NCI-H526 (cell line): Measurements from ENCODE around the gene VDAC1.
A peak's percentile ranks its signal among the peaks of the same experiment; 100 is the strongest.
"Not testable (repeated sequence)": the region's sequence is repeated elsewhere in the genome, so short reads cannot be mapped to it uniquely, and the experiment has no call there.

Experiments
- DNase-seq, 2 experiments: peaks; one replicate each; lab custom pipeline; 2025; lab: John Stamatoyannopoulos, UW

Gene VDAC1

GRCh38 chr5:133941456-133942196, 63.1 kb downstream of the VDAC1 start:
- no peak for DNase-seq

GRCh38 chr5:133939668-133940067, 65.1 kb downstream of the VDAC1 start:
- DNase-seq, result no peak

- no peak for DNase-seq
These were observed 65.8 kb downstream of the VDAC1 start for GRCh38 chr5:133938929-133939328.

DNA sequence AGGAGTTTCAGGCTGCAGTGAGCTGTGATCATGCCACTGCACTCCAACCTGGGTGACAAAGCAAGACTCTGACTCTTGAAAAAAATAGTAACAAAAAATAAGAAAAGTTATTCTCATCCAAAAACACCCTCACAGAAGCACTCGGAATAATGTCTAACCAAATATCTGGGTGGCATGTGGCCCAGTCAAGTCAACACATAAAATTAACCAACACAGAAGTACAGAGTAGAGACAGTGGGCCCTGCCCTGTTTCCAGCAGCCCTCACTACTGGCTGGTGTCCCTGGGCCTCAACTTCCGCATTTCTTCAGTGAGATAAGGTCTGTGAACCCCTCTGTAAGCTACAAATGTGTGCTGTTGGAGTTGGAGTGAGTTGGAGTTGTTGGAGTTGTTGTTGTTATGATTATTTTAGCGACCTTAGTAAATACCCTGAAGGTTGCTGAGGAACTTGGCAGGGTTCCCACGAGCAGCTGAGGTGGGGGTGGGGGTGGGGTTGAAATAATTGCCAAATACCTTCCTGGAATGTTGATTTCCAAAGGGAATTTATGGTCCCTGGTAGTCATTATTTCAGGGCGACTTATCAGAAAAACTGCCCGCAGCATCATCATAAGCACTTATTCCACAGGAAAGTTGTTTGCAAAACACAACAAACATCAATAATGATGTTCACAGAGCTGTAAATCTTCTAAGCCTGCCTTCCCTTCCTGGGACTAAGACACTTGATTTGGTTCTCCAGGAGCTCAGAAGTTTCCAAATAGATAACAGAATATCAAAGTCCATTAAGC, 66.5 kb downstream of the VDAC1 start:
- no peak for DNase-seq

DNA sequence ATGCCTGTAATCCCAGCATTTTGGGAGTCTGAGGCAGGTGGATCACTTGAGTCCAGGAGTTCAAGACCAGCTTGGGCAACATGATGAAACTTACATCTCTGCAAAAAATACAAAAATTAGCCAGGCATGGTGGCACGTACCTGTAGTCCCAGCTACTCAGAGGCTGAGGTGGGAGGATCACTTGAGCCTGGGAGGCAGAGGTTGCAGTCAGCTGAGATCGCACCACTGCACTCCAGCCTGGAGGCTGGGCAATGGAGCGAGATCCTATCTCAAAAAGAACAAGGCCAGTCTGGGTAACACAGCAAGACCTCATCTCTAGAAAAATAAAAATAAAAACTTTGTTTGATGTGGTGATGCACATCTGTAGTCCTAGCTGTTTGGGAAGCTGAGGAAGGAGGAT, 67.1 kb downstream of the VDAC1 start:
- not testable (repeated sequence) for DNase-seq

GRCh38 chr5:133936651-133937015, 68.1 kb downstream of the VDAC1 start:
- DNase-seq, result no peak

- DNase-seq, result not testable (repeated sequence)
These were observed 68.7 kb downstream of the VDAC1 start for GRCh38 chr5:133935991-133936650.

DNA sequence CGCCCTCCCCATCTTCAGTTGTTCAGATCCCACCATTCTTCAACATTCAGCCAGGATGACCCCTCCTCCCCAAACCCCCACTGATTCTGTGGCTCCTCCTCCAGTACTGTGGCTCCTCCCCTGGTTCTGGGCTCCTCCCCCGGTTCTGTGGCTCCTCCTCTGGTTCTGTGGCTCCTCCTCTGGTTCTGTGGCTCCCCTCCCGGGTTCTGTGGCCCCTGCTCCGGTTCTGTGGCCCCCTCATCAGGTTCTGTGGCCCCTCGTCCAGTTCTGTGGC, 69.2 kb downstream of the VDAC1 start:
- no peak for DNase-seq

DNA sequence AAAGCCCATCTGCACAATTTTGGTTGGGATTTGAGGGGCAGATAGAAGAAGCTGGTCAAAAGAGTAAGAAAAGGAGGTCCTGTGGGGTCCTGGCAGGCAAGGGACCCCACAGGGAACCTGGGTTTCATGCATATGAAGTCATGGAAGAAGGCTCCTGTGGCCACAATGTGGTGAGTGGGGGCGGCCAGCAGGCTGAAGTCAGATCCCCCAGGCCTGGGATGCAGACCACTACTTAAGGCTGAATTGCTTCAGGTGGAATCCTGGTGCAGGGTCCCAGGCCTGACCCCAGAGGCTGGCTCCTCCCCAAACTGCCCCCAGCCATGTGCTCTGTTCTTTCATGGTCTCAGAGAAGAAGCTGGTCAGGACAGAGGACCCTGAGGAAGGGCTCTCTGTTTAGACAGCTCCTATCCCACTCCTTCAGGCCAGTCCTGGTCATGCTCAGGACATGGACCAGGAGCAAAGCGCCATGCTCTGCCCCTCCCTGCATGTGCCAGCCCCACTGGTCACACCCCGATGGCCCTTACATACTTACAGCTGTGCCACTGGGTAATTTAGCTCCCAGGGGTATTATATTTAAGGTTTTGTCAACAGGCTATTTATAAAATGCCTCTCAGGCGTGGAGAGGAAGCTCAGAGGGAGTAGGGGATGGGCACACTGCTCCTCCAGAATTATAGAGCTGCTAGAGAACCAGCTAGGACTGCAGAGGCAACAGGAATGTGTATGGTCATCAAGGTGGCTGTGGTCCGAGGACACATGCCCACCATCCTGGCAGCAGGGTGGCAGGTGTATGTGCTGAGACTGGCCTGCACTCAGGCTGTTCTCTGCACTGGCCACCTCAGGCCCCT, 69.7 kb downstream of the VDAC1 start:
- DNase-seq, result peak in 1 of 2 experiments; percentile 22

DNA sequence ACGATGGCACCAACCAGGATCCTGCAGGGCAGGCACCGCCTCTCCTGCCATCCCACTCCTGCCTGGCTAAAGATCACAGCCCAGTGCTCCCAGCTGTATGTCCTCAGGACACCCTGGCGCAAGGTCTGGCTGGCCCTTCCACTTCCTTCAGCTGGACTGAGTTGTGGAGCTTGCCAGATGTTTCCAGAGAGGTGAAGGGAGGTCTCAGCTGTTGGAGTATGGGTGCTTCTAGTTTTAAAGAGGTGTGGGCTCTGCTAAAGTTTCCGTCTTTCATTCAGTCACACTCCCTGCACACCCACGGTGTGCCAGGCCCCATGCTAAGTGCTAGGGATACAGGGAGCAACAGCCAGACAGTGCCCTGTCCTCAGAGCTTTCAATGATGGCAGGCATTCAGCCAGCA, 70.5 kb downstream of the VDAC1 start:
- no peak for DNase-seq

DNA sequence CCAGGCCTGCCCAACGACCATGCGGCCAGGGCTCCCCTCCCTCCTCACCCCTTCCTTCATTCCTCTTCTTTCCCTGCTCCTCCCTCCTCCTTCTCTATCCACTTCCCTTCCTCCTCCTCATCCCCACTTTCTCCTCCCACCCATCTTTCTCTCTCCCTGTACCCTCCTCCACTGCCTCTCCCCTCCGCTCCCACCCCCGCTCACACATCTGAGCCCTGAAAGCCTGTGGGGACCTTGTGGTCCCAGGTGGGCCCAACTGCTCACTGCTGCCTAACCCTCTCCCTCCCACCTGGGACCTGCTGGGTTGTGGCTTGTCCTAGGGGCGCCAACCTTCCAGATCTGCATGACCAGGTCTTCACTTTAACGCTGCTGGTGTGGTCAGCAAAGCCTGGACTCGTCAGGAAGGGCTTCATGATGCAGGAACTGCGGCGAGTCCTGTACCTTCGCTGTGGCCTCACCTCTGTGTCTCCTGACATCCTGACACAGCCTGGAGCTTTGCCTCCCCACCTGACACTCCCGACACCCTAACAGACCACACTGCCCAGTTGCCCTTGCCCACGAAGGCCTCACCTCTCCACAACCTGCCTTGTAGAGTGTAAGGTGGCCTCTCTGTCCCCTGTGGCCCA, 71.0 kb downstream of the VDAC1 start:
- no peak for DNase-seq

DNA sequence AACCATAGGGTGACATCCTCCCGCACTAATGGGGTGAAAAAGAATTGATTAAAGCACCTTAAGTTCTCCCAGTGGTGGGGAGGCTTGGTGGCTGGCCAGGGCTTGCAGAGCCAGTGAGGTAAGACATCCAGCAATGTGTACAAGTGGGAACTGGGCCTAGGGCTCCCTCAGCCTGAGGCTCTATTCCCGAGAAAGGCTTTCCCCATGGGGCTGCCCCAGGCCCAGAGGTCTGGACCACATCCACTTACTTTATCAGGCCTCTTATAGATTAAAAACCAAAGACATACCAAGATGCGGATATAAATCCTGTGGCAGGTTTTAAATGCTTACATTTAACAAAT, 71.6 kb downstream of the VDAC1 start:
- no peak for DNase-seq

DNA sequence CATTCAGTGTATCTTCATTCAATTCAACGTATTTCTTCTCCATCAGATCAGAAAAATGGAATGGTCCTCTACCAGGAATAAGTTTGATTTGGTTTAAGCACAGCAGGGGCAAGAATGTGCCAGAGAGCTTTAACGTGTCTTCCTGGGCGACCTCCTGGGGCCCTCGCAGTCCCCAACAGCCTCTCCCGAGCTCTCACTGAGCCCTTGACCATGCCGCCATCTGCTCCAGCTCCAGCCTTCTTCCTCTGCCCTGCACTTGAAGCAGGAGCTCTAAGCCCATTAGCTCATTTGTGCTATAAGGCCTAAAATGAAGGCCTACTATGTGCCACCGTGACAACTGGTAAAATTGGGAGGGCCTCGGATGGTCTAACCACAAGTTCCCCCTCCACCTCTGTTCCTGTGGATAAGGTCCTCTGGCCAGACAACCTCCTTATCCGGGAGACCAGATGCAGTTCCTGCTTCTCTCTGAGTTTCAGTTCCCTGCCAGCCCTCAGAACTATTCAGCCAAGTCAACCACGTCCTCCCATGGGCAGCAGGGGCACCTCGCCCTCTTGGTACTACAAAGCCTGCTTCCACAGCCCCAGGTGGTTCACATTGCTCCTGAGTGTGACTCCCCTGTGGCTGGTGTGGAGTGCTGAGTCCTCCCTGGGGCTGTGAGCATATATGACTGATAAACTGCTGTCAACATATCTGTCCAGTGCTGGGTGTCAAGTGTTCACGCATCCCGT, 72.2 kb downstream of the VDAC1 start:
- no peak for DNase-seq

- DNase-seq, result no peak
These were observed 73.2 kb downstream of the VDAC1 start for GRCh38 chr5:133931546-133931945.

- DNase-seq, result no peak
These were observed 74.0 kb downstream of the VDAC1 start for GRCh38 chr5:133930813-133931090.

DNA sequence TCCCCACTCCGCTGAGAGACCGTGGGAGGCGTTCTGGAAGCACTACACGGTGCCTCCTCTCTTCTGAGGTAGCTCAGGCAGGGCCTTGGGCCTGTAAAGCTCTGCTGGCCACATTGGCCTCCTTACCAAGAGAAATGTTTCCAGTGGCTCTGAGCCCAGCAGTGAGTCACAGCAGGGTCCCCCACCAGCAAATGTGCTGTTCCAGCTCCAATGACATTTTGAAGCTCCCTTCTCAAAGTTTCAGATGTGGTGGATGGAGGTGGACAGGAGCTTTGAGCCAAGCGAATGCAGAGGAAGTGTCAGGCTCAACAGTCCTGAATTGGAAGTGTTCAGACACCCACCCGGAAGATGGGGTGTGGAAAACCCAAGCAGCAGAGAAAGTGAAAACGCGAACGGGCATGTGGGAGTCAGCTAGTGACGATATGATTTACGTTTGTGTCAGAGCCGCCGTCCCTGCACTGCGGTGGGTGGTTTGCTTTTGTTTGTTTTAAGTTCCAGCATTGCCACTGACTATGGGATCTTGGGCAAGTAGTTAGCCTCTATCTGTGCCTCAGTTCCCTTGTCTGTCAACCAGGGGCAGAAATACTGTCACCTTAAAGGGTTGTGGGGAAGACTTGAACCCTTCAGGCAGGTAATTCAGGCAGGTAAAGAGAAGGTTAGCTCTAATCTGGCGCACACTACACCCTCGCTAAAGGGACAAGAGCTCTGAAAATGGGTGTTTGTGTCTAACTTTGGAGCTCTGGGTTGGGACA, 74.5 kb downstream of the VDAC1 start:
- no peak for DNase-seq

DNA sequence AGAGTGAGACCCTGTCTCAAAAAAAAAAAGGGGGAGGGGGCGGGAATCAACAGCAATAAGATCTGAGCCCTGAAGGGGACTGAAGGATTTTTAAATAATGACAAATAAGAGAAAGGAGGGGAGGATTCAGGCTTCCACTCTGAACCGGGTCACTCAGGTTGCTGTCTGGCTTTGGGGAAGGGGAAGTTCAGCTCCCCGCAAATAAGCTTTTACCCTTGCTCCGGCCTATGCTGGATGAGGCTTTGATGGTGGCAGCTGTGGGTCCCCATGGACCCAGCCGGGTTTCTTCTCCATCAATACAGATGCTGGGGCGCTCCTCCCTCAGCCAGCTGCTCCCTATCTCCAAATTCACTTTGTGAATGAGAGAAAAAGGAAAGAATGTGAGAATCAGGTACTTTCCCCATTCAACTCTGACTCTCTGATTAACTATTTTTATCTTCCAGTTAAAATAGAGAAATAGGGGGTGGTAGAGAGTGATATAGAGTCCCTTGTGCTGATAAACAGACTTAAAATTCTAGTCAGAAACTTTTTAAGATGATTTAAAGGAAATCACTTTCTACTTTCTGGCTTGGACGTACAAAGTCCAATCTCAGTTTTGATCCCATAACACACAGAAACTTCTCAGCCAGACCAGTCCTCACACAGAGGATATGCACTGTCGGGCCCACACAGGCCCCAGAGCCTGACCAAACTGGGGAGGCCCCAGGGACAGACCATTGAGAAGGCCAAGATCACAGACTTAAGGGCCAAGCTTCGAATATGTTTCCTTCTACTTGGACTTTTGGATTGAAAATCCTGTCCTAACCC, 76.0 kb downstream of the VDAC1 start:
- DNase-seq, result no peak

- no peak for DNase-seq
These were observed 77.2 kb downstream of the VDAC1 start for GRCh38 chr5:133927300-133928180.
